Neural progenitor cell (in vitro differentiated cells): ENCODE results near the gene SMURF1. TPM values are rescaled to one million over a fixed set of nuclear protein-coding genes. Genes with fewer than 3 reads are reported as not detected.

ENCODE experiments used
- DNase-seq: peaks from one replicate; pipeline ENCODE4 v3.0.0-alpha.2; 2016; ENCODE audit warnings: low spot score
- H2AFZ ChIP-seq: fragments of 200-600 bp; sonication (generic); replicated peaks from 2 replicates; pipeline ENCODE4 v1.6.1; 2016; ENCODE audit warnings: antibody characterized with exemption
- H3F3A ChIP-seq: fragments of 200-600 bp; sonication (generic); 2 replicates; pipeline ENCODE4 v1.6.1; 2016; ENCODE audit warnings: antibody characterized with exemption, low read depth
- H3K27ac ChIP-seq: fragments of 200-600 bp; sonication (generic); 2 replicates; pipeline ENCODE4 v1.5.1; 2016; ENCODE audit warnings: mild to moderate bottlenecking
- H3K27me3 ChIP-seq: fragments of 200-600 bp; sonication (generic); 2 replicates; pipeline ENCODE4 v1.6.1; 2016; ENCODE audit warnings: mild to moderate bottlenecking, moderate library complexity
- H3K36me3 ChIP-seq: fragments of 200-600 bp; sonication (generic); 2 replicates; pipeline ENCODE4 v1.5.1; 2016
- H3K4me1 ChIP-seq: fragments of 200-600 bp; sonication (generic); 2 replicates; pipeline ENCODE4 v1.6.1; 2016; ENCODE audit warnings: mixed run types
- H3K4me2 ChIP-seq: fragments of 200-600 bp; sonication (generic); 2 replicates; pipeline ENCODE4 v1.6.1; 2016
- H3K4me3 ChIP-seq: fragments of 200-600 bp; sonication (generic); 2 replicates; pipeline ENCODE4 v1.5.1; 2016
- H3K79me2 ChIP-seq: fragments of 200-600 bp; sonication (generic); 2 replicates; pipeline ENCODE4 v1.6.1; 2016; ENCODE audit warnings: low read depth
- H3K9ac ChIP-seq: fragments of 200-600 bp; sonication (generic); 2 replicates; pipeline ENCODE4 v1.6.1; 2016
- H3K9me3 ChIP-seq: fragments of 200-600 bp; sonication (generic); 2 replicates; pipeline ENCODE4 v1.5.1; 2016; ENCODE audit warnings: low read depth
- H4K20me1 ChIP-seq: fragments of 200-600 bp; sonication (generic); 2 replicates; pipeline ENCODE4 v1.6.1; 2016; ENCODE audit warnings: low read depth
- H3K27ac Mint-ChIP-seq: 3 replicates; pipeline ENCODE4 v1.8.0; 2021; ENCODE audit warnings: mixed read lengths
- H3K27me3 Mint-ChIP-seq: 2 replicates; pipeline ENCODE4 v1.8.0; 2022; ENCODE audit warnings: low read depth, mild to moderate bottlenecking, inconsistent platforms, moderate library complexity, mixed read lengths; ENCODE audit not compliant: insufficient read depth
- H3K36me3 Mint-ChIP-seq: 3 replicates; pipeline ENCODE4 v1.8.0; 2021; ENCODE audit warnings: mixed read lengths
- H3K4me1 Mint-ChIP-seq: 3 replicates; pipeline ENCODE4 v1.8.0; 2021; ENCODE audit warnings: mixed read lengths
- H3K4me3 Mint-ChIP-seq: 3 replicates; pipeline ENCODE4 v1.8.0; 2021; ENCODE audit warnings: mild to moderate bottlenecking, moderate library complexity, mixed read lengths
- H3K9me3 Mint-ChIP-seq: 3 replicates; pipeline ENCODE4 v1.8.0; 2020; ENCODE audit warnings: mixed read lengths
- CTCF ChIP-seq: fragments of 200-600 bp; sonication (generic); IDR thresholded peaks from 2 replicates; pipeline ENCODE4 v1.5.1; 2017; ENCODE audit warnings: antibody characterized with exemption, mild to moderate bottlenecking
- EZH2 ChIP-seq: fragments of 200-600 bp; sonication (generic); IDR thresholded peaks from 2 replicates; pipeline ENCODE4 v1.6.1; 2017; ENCODE audit warnings: antibody characterized with exemption, mild to moderate bottlenecking, moderate library complexity
- EZH2phosphoT487 ChIP-seq: fragments of 200-600 bp; sonication (generic); IDR thresholded peaks from 2 replicates; pipeline ENCODE4 v1.6.1; 2017; ENCODE audit warnings: antibody characterized with exemption
- total RNA-seq: library from RNA; depleted of rRNA; stranded (reverse); fragments of >200 nt; gene quantifications from 2 replicates; pipeline ENCODE4 v1.2.3, GENCODE V29; 2015; ENCODE audit warnings: low replicate concordance

The SMURF1 gene
- total RNA-seq, 1 donor from 2014 or later: 31.0 TPM

GRCh38 chr7:99089914-99090629, 53.8 kb downstream of the SMURF1 start:
- Mint-ChIP-seq H3K4me3 (no peak overlapping the region), H3K4me1 (peaks cover 14% of the 10 kb centered on the region), H3K27me3 (no peaks in the 10 kb centered on the region), H3K9me3 (peaks cover 18% of the 10 kb centered on the region), H3K36me3 (peaks cover 21% of the 10 kb centered on the region), H3K27ac (no peak overlapping the region)
- Histone ChIP-seq H3K4me1 (no peaks in the 10 kb centered on the region), H3K79me2 (peaks cover 100% of the 10 kb centered on the region), H3K27ac (no peak overlapping the region), H3K36me3 (no peaks in the 10 kb centered on the region), H2AFZ (no peak overlapping the region), H3K27me3 (no peaks in the 10 kb centered on the region), H3K9ac (no peak overlapping the region), H3K4me2 (no peak overlapping the region), H3F3A (no peaks in the 10 kb centered on the region), H4K20me1 (peaks cover 60% of the 10 kb centered on the region), H3K9me3 (no peaks in the 10 kb centered on the region), H3K4me3 (no peak overlapping the region)
- TF ChIP-seq EZH2 (no peak), CTCF (no peak), EZH2phosphoT487 (no peak)
- no peak for DNase-seq

GRCh38 chr7:99086944-99087343, 57.0 kb downstream of the SMURF1 start:
- Histone ChIP-seq H3K27ac (no peak overlapping the region), H3K4me2 (no peak overlapping the region), H3K9ac (no peak overlapping the region), H3K27me3 (no peaks in the 10 kb centered on the region), H3K79me2 (peaks cover 89% of the 10 kb centered on the region), H3F3A (no peaks in the 10 kb centered on the region), H3K4me1 (no peaks in the 10 kb centered on the region), H3K36me3 (no peaks in the 10 kb centered on the region), H2AFZ (no peak overlapping the region), H3K9me3 (no peaks in the 10 kb centered on the region), H3K4me3 (no peak overlapping the region), H4K20me1 (peaks cover 30% of the 10 kb centered on the region)
- Mint-ChIP-seq H3K9me3 (peaks cover 22% of the 10 kb centered on the region), H3K4me1 (peaks cover 11% of the 10 kb centered on the region), H3K4me3 (no peak overlapping the region), H3K36me3 (peaks cover 25% of the 10 kb centered on the region), H3K27me3 (no peaks in the 10 kb centered on the region), H3K27ac (no peak overlapping the region)
- TF ChIP-seq EZH2phosphoT487: no peak
- TF ChIP-seq EZH2: no peak
- no peak for TF ChIP-seq CTCF
- no peak for DNase-seq

- Mint-ChIP-seq H3K9me3 (peaks cover 22% of the 10 kb centered on the region), H3K27ac (no peak overlapping the region), H3K4me1 (peaks cover 11% of the 10 kb centered on the region), H3K36me3 (peaks cover 25% of the 10 kb centered on the region), H3K4me3 (no peak overlapping the region), H3K27me3 (no peaks in the 10 kb centered on the region)
- H3K36me3 ChIP-seq: no peaks in the 10 kb centered on the region
- H3K4me3 ChIP-seq: no peak overlapping the region
- no peaks in the 10 kb centered on the region for H3F3A ChIP-seq
- no peak overlapping the region for H3K27ac ChIP-seq
- H2AFZ ChIP-seq: no peak overlapping the region
- peaks cover 29% of the 10 kb centered on the region for H4K20me1 ChIP-seq
- no peaks in the 10 kb centered on the region for H3K27me3 ChIP-seq
- H3K79me2 ChIP-seq: peaks cover 85% of the 10 kb centered on the region
- no peak for DNase-seq
- no peak overlapping the region for H3K4me2 ChIP-seq
- H3K9ac ChIP-seq: no peak overlapping the region
- H3K4me1 ChIP-seq: no peaks in the 10 kb centered on the region
- H3K9me3 ChIP-seq: no peaks in the 10 kb centered on the region
- TF ChIP-seq EZH2phosphoT487 (no peak), CTCF (no peak), EZH2 (no peak)
These were observed 57.4 kb downstream of the SMURF1 start for GRCh38 chr7:99086532-99086931.
